ENCODE results near the gene FAM114A2.

The FAM114A2 gene

DNA sequence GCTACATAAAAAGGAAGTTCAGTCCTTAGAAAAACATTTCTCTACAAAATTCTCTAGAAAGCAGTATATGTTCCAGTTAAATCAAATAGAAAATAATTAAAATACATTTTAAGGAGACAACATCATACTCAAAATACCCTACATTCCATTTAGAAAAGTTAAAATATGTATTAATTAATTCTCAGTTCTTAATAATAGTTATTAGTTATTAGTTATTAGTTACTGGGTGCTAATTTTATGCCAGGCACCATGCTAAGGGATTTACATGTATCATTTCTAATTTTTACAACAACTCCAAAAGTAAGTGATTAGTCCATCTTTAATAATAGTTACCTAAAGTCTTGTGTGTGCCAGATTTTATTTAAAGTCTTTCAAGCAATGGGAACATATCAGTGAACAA is 38.0 kb downstream of the FAM114A2 start:
- POLR2A ChIA-PET, result no interaction called here

DNA sequence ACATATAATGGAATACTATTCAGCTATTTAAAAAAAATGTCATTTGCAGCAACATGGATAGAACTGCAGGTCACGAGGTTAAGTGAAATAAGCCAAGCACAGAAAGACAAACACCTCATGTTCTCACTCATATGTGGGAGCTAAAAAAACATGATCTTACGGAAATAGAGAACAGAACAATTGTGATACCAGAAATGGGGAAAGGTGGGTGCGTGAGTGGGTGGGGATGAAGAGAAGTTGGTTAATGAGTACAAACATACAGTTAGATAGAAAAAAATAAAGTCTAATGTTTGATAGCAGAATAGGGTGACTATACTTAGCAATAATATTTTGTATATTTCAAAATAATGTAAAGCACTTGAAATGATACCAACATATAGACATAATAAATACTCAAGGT is 38.7 kb downstream of the FAM114A2 start:
- Histone ChIP-seq H3K4me3 (ENCODE audit: low read depth, low read length) (no peak overlapping the region), H3K36me3 (ENCODE audit: control insufficient read depth in 2 of 2, insufficient read depth in 1 of 2, low read length in 2 of 2) (peaks cover 0 to 15% of the 10 kb centered on the region in 2 experiments; a peak in 2 of 3 replicates), H3K4me1 (ENCODE audit: control insufficient read depth, insufficient read depth, low read length) (no peaks in the 10 kb centered on the region), H3K27ac (ENCODE audit: extremely low read depth, low read depth, low read length) (no peak overlapping the region), H3K9me3 (ENCODE audit: control insufficient read depth, insufficient read depth, low read depth, low read length) (no peaks in the 10 kb centered on the region)
- POLR2A ChIA-PET, result interaction anchor here (0.5 kb wide), 1 partner anchor 8 kb away, joined by 3 read pairs; no protein-coding TSS in a partner anchor
- CTCF ChIA-PET, result interaction anchor here (0.6 kb wide), 1 partner anchor 156 kb away, joined by 3 read pairs; no protein-coding TSS in a partner anchor
- TF ChIP-seq, protein P1, sequence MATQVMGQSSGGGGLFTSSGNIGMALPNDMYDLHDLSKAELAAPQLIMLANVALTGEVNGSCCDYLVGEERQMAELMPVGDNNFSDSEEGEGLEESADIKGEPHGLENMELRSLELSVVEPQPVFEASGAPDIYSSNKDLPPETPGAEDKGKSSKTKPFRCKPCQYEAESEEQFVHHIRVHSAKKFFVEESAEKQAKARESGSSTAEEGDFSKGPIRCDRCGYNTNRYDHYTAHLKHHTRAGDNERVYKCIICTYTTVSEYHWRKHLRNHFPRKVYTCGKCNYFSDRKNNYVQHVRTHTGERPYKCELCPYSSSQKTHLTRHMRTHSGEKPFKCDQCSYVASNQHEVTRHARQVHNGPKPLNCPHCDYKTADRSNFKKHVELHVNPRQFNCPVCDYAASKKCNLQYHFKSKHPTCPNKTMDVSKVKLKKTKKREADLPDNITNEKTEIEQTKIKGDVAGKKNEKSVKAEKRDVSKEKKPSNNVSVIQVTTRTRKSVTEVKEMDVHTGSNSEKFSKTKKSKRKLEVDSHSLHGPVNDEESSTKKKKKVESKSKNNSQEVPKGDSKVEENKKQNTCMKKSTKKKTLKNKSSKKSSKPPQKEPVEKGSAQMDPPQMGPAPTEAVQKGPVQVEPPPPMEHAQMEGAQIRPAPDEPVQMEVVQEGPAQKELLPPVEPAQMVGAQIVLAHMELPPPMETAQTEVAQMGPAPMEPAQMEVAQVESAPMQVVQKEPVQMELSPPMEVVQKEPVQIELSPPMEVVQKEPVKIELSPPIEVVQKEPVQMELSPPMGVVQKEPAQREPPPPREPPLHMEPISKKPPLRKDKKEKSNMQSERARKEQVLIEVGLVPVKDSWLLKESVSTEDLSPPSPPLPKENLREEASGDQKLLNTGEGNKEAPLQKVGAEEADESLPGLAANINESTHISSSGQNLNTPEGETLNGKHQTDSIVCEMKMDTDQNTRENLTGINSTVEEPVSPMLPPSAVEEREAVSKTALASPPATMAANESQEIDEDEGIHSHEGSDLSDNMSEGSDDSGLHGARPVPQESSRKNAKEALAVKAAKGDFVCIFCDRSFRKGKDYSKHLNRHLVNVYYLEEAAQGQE (tag by site-specific recombination; IDR thresholded peaks at IDR 0.05), result no peak
- TF ChIP-seq SALL2 (tag by site-specific recombination; IDR thresholded peaks at IDR 0.05; ENCODE audit: borderline replicate concordance) (no peak), FEZF1 (tag by site-specific recombination; IDR thresholded peaks at IDR 0.05) (no peak), ZNF341 (tag by site-specific recombination; IDR thresholded peaks at IDR 0.05; ENCODE audit: low read depth) (no peak), ZNF629 (tag by site-specific recombination; IDR thresholded peaks at IDR 0.05) (no peak), ZSCAN30 (tag by site-specific recombination; IDR thresholded peaks at IDR 0.05) (no peak), ZNF585B (tag by site-specific recombination; IDR thresholded peaks at IDR 0.05) (no peak)
- TF ChIP-seq, protein P2, sequence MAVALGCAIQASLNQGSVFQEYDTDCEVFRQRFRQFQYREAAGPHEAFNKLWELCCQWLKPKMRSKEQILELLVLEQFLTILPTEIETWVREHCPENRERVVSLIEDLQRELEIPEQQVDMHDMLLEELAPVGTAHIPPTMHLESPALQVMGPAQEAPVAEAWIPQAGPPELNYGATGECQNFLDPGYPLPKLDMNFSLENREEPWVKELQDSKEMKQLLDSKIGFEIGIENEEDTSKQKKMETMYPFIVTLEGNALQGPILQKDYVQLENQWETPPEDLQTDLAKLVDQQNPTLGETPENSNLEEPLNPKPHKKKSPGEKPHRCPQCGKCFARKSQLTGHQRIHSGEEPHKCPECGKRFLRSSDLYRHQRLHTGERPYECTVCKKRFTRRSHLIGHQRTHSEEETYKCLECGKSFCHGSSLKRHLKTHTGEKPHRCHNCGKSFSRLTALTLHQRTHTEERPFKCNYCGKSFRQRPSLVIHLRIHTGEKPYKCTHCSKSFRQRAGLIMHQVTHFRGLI (tag by site-specific recombination; IDR thresholded peaks at IDR 0.05), result no peak

More for the DNA sequence above, 38.0 kb downstream of the FAM114A2 start:
- CTCF ChIA-PET, result no interaction called here
- no peaks in the 10 kb centered on the region for H3K9me3 ChIP-seq (ENCODE audit: control insufficient read depth, insufficient read depth, low read depth, low read length)
- no peaks in the 10 kb centered on the region for H3K4me1 ChIP-seq (ENCODE audit: control insufficient read depth, insufficient read depth, low read length)
- H3K4me3 ChIP-seq (ENCODE audit: low read depth, low read length), result no peak overlapping the region
- H3K36me3 ChIP-seq (ENCODE audit: control insufficient read depth in 2 of 2, insufficient read depth in 1 of 2, low read length in 2 of 2), result peaks cover 0 to 15% of the 10 kb centered on the region in 2 experiments; a peak in 2 of 3 replicates
- TF ChIP-seq, protein P3, sequence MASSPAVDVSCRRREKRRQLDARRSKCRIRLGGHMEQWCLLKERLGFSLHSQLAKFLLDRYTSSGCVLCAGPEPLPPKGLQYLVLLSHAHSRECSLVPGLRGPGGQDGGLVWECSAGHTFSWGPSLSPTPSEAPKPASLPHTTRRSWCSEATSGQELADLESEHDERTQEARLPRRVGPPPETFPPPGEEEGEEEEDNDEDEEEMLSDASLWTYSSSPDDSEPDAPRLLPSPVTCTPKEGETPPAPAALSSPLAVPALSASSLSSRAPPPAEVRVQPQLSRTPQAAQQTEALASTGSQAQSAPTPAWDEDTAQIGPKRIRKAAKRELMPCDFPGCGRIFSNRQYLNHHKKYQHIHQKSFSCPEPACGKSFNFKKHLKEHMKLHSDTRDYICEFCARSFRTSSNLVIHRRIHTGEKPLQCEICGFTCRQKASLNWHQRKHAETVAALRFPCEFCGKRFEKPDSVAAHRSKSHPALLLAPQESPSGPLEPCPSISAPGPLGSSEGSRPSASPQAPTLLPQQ (tag by site-specific recombination; IDR thresholded peaks at IDR 0.05), result no peak
- TF ChIP-seq ZNF24 (tag by site-specific recombination; IDR thresholded peaks at IDR 0.05) (no peak), ZNF248 (tag by site-specific recombination; IDR thresholded peaks at IDR 0.05) (no peak), ZBTB21 (tag by site-specific recombination; IDR thresholded peaks at IDR 0.05) (no peak), GLI4 (tag by site-specific recombination; IDR thresholded peaks at IDR 0.05) (no peak), ZNF350 (tag by site-specific recombination; IDR thresholded peaks at IDR 0.05) (no peak), SETDB1 (IDR thresholded peaks at IDR 0.05; ENCODE audit: insufficient read length, low read length) (no peak), ZNF843 (tag by site-specific recombination; IDR thresholded peaks at IDR 0.05) (no peak), ZNF621 (tag by site-specific recombination; IDR thresholded peaks at IDR 0.05) (no peak)
- TF ChIP-seq, protein P4, sequence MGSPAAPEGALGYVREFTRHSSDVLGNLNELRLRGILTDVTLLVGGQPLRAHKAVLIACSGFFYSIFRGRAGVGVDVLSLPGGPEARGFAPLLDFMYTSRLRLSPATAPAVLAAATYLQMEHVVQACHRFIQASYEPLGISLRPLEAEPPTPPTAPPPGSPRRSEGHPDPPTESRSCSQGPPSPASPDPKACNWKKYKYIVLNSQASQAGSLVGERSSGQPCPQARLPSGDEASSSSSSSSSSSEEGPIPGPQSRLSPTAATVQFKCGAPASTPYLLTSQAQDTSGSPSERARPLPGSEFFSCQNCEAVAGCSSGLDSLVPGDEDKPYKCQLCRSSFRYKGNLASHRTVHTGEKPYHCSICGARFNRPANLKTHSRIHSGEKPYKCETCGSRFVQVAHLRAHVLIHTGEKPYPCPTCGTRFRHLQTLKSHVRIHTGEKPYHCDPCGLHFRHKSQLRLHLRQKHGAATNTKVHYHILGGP (tag by site-specific recombination; IDR thresholded peaks at IDR 0.05), result no peak
- TF ChIP-seq, protein P5, sequence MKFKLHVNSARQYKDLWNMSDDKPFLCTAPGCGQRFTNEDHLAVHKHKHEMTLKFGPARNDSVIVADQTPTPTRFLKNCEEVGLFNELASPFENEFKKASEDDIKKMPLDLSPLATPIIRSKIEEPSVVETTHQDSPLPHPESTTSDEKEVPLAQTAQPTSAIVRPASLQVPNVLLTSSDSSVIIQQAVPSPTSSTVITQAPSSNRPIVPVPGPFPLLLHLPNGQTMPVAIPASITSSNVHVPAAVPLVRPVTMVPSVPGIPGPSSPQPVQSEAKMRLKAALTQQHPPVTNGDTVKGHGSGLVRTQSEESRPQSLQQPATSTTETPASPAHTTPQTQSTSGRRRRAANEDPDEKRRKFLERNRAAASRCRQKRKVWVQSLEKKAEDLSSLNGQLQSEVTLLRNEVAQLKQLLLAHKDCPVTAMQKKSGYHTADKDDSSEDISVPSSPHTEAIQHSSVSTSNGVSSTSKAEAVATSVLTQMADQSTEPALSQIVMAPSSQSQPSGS (tag by site-specific recombination; IDR thresholded peaks at IDR 0.05; ENCODE audit: low read depth), result no peak
- TF ChIP-seq, protein P6, sequence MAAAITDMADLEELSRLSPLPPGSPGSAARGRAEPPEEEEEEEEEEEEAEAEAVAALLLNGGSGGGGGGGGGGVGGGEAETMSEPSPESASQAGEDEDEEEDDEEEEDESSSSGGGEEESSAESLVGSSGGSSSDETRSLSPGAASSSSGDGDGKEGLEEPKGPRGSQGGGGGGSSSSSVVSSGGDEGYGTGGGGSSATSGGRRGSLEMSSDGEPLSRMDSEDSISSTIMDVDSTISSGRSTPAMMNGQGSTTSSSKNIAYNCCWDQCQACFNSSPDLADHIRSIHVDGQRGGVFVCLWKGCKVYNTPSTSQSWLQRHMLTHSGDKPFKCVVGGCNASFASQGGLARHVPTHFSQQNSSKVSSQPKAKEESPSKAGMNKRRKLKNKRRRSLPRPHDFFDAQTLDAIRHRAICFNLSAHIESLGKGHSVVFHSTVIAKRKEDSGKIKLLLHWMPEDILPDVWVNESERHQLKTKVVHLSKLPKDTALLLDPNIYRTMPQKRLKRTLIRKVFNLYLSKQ (tag by site-specific recombination; IDR thresholded peaks at IDR 0.05; ENCODE audit: borderline replicate concordance), result no peak
- TF ChIP-seq, protein P7, sequence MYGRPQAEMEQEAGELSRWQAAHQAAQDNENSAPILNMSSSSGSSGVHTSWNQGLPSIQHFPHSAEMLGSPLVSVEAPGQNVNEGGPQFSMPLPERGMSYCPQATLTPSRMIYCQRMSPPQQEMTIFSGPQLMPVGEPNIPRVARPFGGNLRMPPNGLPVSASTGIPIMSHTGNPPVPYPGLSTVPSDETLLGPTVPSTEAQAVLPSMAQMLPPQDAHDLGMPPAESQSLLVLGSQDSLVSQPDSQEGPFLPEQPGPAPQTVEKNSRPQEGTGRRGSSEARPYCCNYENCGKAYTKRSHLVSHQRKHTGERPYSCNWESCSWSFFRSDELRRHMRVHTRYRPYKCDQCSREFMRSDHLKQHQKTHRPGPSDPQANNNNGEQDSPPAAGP (tag by site-specific recombination; IDR thresholded peaks at IDR 0.05), result no peak
- no peak overlapping the region for H3K27ac ChIP-seq (ENCODE audit: extremely low read depth, low read depth, low read length)
